Esophagus muscularis mucosa (tissue), 4 donors: Measurements from ENCODE around the gene RAB7B. TPM values are rescaled to one million over a fixed set of nuclear protein-coding genes. Genes with fewer than 3 reads are reported as not detected.

Source experiments
- DNase-seq: peaks from one replicate; pipeline ENCODE4 v3.0.0-alpha.2; 2017; ENCODE audit errors: extremely low spot score
- H3K27ac ChIP-seq, 4 donors: fragments of 200-600 bp; sonication (generic); replicated peaks in 1 of 4; 1 replicate in 3 of 4; 2 replicates in 1 of 4; pipeline ENCODE4 v1.5.1; 2016 to 2019; ENCODE audit warnings: mild to moderate bottlenecking in 1 of 4
- H3K27me3 ChIP-seq, 4 donors: fragments of 200-600 bp; sonication (generic); one replicate each; pipeline versions ENCODE4 v1.5.1 to v1.6.0; 2016 to 2019
- H3K36me3 ChIP-seq, 4 donors: fragments of 200-600 bp; sonication (generic); one replicate each; pipeline ENCODE4 v1.5.1; 2016 to 2019
- H3K4me1 ChIP-seq, 4 donors: fragments of 200-600 bp; sonication (generic); one replicate each; pipeline ENCODE4 v1.5.1; 2016 to 2019
- H3K4me3 ChIP-seq, 4 donors: fragments of 200-600 bp; sonication (generic); 1 replicate in 2 of 4; 2 replicates in 2 of 4; pipeline ENCODE4 v1.5.1; 2016 to 2019; ENCODE audit warnings: mild to moderate bottlenecking in 4 of 4, moderate library complexity in 1 of 4
- H3K9me3 ChIP-seq, 4 donors: fragments of 200-600 bp; sonication (generic); 1 replicate in 3 of 4; 2 replicates in 1 of 4; pipeline ENCODE4 v1.5.1; 2016 to 2019
- CTCF ChIP-seq, 3 experiments: fragments of 200-600 bp in 2 of 3; fragments of 450-650 bp in 1 of 3; sonication (generic) in 2 of 3; IDR thresholded peaks; one replicate each; pipeline ENCODE4 v1.5.1; 2017 to 2019; ENCODE audit warnings: antibody characterized with exemption in 3 of 3, mild to moderate bottlenecking in 2 of 3, moderate library complexity in 1 of 3
- EP300 ChIP-seq: sonication (generic); formaldehyde crosslinking; IDR thresholded peaks from one replicate; pipeline ENCODE4 v1.6.1; 2017; ENCODE audit warnings: antibody characterized with exemption
- POLR2A ChIP-seq: fragments of 450-650 bp; IDR thresholded peaks from one replicate; pipeline ENCODE4 v1.6.1; 2017; ENCODE audit warnings: antibody characterized with exemption, moderate library complexity, mild to moderate bottlenecking, low read depth
- POLR2AphosphoS5 ChIP-seq, 2 donors: sonication (generic); formaldehyde crosslinking; IDR thresholded peaks; one replicate each; pipeline ENCODE4 v1.6.1; 2017; ENCODE audit warnings: antibody characterized with exemption in 2 of 2
- WGBS: methylation state at CpG from one replicate; pipeline ENCODE4 v1.1.5; 2018; 5-methylcytosine and 5-hydroxymethylcytosine counted together
- intact Hi-C: fragments of 100-400 bp; cut with DNase I; formaldehyde crosslinking; loops from one replicate; pipeline ENCODE4 v1.15.1; 2023
- total RNA-seq, 4 donors: library from RNA; depleted of rRNA; stranded (reverse); fragments of >200 nt; gene quantifications; one replicate each; pipeline versions ENCODE4 v1.1.0 to v1.2.1, GENCODE V29; 2016

RAB7B gene
- total RNA-seq, 4 donors from 2014 or later: 0.32 to 2.5 (median 1.8) TPM

GRCh38 chr1:206039046-206039973, 36.1 kb upstream of the RAB7B start:
- Histone ChIP-seq H3K4me3 (no peak overlapping the region), H3K27ac (no peak overlapping the region), H3K36me3 (no peaks in the 10 kb centered on the region), H3K27me3 (peaks cover 0 to 37% (median 0%) of the 10 kb centered on the region in 4 donors), H3K9me3 (no peaks in the 10 kb centered on the region), H3K4me1 (no peaks in the 10 kb centered on the region)
- DNase-seq: no peak
- intact Hi-C loops: no loop called here
- WGBS: 54% methylated on average over 7 of the region's 7 CpGs
- TF ChIP-seq POLR2AphosphoS5 (IDR thresholded peaks at IDR 0.05) (no peak), EP300 (no peak), POLR2A (no peak), CTCF (IDR thresholded peaks at IDR 0.05) (no peak)

- Histone ChIP-seq H3K27ac (no peak overlapping the region), H3K36me3 (no peaks in the 10 kb centered on the region), H3K27me3 (peaks cover 0 to 35% (median 0%) of the 10 kb centered on the region in 4 donors), H3K4me3 (no peak overlapping the region), H3K4me1 (no peaks in the 10 kb centered on the region), H3K9me3 (no peaks in the 10 kb centered on the region)
- no peak for TF ChIP-seq POLR2A
- TF ChIP-seq EP300: no peak
- no peak for TF ChIP-seq CTCF (IDR thresholded peaks at IDR 0.05)
- no peak for TF ChIP-seq POLR2AphosphoS5 (IDR thresholded peaks at IDR 0.05)
- intact Hi-C loops: no loop called here
- DNase-seq: no peak
- 82% methylated on average over 9 of the region's 9 CpGs for WGBS
These were observed 34.4 kb upstream of the RAB7B start for GRCh38 chr1:206037581-206037980.

- TF ChIP-seq CTCF (IDR thresholded peaks at IDR 0.05) (no peak), POLR2AphosphoS5 (IDR thresholded peaks at IDR 0.05) (no peak)
- DNase-seq: no peak
- Histone ChIP-seq H3K27ac (no peak overlapping the region), H3K4me1 (no peaks in the 10 kb centered on the region), H3K36me3 (no peaks in the 10 kb centered on the region), H3K27me3 (peaks cover 0 to 32% (median 0%) of the 10 kb centered on the region in 4 donors), H3K9me3 (no peaks in the 10 kb centered on the region), H3K4me3 (no peak overlapping the region)
- intact Hi-C loops: no loop called here
- 28% methylated on average over 2 of the region's 2 CpGs for WGBS
These were observed 33.7 kb upstream of the RAB7B start for GRCh38 chr1:206036663-206037455.

- TF ChIP-seq POLR2AphosphoS5 (IDR thresholded peaks at IDR 0.05) (no peak), POLR2A (no peak), CTCF (IDR thresholded peaks at IDR 0.05) (no peak), EP300 (no peak)
- Histone ChIP-seq H3K27me3 (peaks cover 0 to 23% (median 0%) of the 10 kb centered on the region in 4 donors), H3K4me3 (no peak overlapping the region), H3K4me1 (no peaks in the 10 kb centered on the region), H3K36me3 (no peaks in the 10 kb centered on the region), H3K27ac (no peak overlapping the region), H3K9me3 (no peaks in the 10 kb centered on the region)
- no peak for DNase-seq
- intact Hi-C loops: no loop called here
- WGBS: 48% methylated on average over 5 of the region's 5 CpGs
These were observed 31.8 kb upstream of the RAB7B start for GRCh38 chr1:206035027-206035426.
